ENCODE results near the gene KRTAP10-3.

GRCh38 chr21:44576025-44576420 lies 17.4 kb upstream of the KRTAP10-3 start:
- TF ChIP-seq EZH2phosphoT487 (IDR thresholded peaks at IDR 0.05; ENCODE audit: low read depth) (no peak), CTCF (IDR thresholded peaks at IDR 0.05; ENCODE audit: low read depth, low read length) (no peak)
